Caco-2 (cell line): ENCODE results near the gene XPO4. TPM values are rescaled to one million over a fixed set of nuclear protein-coding genes. Genes with fewer than 3 reads are reported as not detected.
"Not testable (repeated sequence)": the region's sequence is repeated elsewhere in the genome, so short reads cannot be mapped to it uniquely, and the experiment has no call there.

Experiments used
- BruUV-seq: library from RNA; stranded (reverse); fragments of 400-500 nt; replicated peaks from 2 replicates; lab custom pipeline; 2021; lab: Mats Ljungman, UMichigan
- CTCF ChIA-PET: fragments of 300-600 bp; sonication (Branson Sonifier 250); formaldehyde crosslinking; loops from one replicate; lab custom pipeline; 2022; ENCODE audit warnings: antibody characterized with exemption; lab: Charles Lee
- POLR2A ChIA-PET: fragments of 300-600 bp; sonication (Branson Sonifier 250); formaldehyde crosslinking; loops from one replicate; lab custom pipeline; 2022; ENCODE audit warnings: antibody characterized with exemption; lab: Charles Lee
- DNase-seq, 2 experiments: peaks; one replicate each; pipeline versions ENCODE4 v3.0.0 to v3.0.0-alpha.2; 2020 to 2022
- H3K27me3 ChIP-seq: replicated peaks from 2 replicates; pipeline ENCODE4 v1.6.0; 2011; ENCODE audit warnings: low read length; ENCODE audit not compliant: control insufficient read depth, insufficient read depth
- H3K36me3 ChIP-seq: 2 replicates; pipeline ENCODE4 v1.5.1; 2011; ENCODE audit warnings: low read length; ENCODE audit not compliant: control insufficient read depth, insufficient read depth
- H3K4me1 ChIP-seq: fragments of 250-450 bp; sonication (Bioruptor Pico); 2 replicates; pipeline ENCODE4 v1.5.1; 2020; ENCODE audit warnings: mild to moderate bottlenecking
- H3K4me3 ChIP-seq: 2 replicates; pipeline ENCODE4 v1.5.1; 2011; ENCODE audit warnings: low read depth, mild to moderate bottlenecking, control low read depth, low read length
- H3K9me3 ChIP-seq: fragments of 250-450 bp; sonication (Bioruptor Pico); 2 replicates; pipeline ENCODE4 v1.5.1; 2020; ENCODE audit warnings: mild to moderate bottlenecking, moderate library complexity
- H3K27ac Mint-ChIP-seq: one replicate; pipeline ENCODE4 v1.8.0; 2022; ENCODE audit warnings: mixed read lengths; ENCODE audit not compliant: unreplicated experiment
- H3K27me3 Mint-ChIP-seq: one replicate; pipeline ENCODE4 v1.8.0; 2022; ENCODE audit warnings: mixed read lengths; ENCODE audit not compliant: insufficient read depth, unreplicated experiment
- H3K36me3 Mint-ChIP-seq: one replicate; pipeline ENCODE4 v1.8.0; 2022; ENCODE audit warnings: mild to moderate bottlenecking, mixed read lengths; ENCODE audit not compliant: insufficient read depth, unreplicated experiment
- H3K4me1 Mint-ChIP-seq: one replicate; pipeline ENCODE4 v1.8.0; 2022; ENCODE audit warnings: low read depth, mixed read lengths; ENCODE audit not compliant: unreplicated experiment
- H3K4me3 Mint-ChIP-seq: one replicate; pipeline ENCODE4 v1.8.0; 2022; ENCODE audit warnings: mild to moderate bottlenecking, moderate library complexity, mixed read lengths; ENCODE audit not compliant: unreplicated experiment
- H3K9me3 Mint-ChIP-seq: one replicate; pipeline ENCODE4 v1.8.0; 2022; ENCODE audit warnings: mixed read lengths; ENCODE audit not compliant: unreplicated experiment
- CTCF ChIP-seq, 2 experiments: fragments of 200-600 bp in 1 of 2; IDR thresholded peaks; 1 replicate in 1 of 2; 2 replicates in 1 of 2; pipeline versions ENCODE4 v1.5.1 to v1.8.0; 2011 to 2022; ENCODE audit warnings: antibody characterized with exemption in 1 of 2, control low read depth in 1 of 2, inconsistent platforms in 1 of 2, low read depth in 1 of 2, low read length in 1 of 2, mild to moderate bottlenecking in 1 of 2, moderate library complexity in 1 of 2; ENCODE audit not compliant: insufficient read depth in 1 of 2, severe bottlenecking in 1 of 2, unreplicated experiment in 1 of 2
- intact Hi-C: fragments of 100-400 bp; cut with micrococcal nuclease; formaldehyde crosslinking; loops from one replicate; pipeline ENCODE4 v1.10.0; 2022; ENCODE audit not compliant: unreplicated experiment
- total RNA-seq: library from RNA; stranded (reverse); gene quantifications from 2 replicates; pipeline ENCODE4 v1.2.3, GENCODE V29; 2022

The XPO4 gene
- total RNA-seq, 1 experiment from 2014 or later, result 33.3 TPM

- no peaks in the 10 kb centered on the region for H3K9me3 Mint-ChIP-seq
- Histone ChIP-seq H3K36me3 (no peaks in the 10 kb centered on the region), H3K4me3 (no peak overlapping the region), H3K27me3 (no peaks in the 10 kb centered on the region), H3K9me3 (no peaks in the 10 kb centered on the region; the same call in 1 of the 2 replicates), H3K4me1 (peaks cover 36% of the 10 kb centered on the region)
- H3K4me3 Mint-ChIP-seq, result peak overlapping the region; percentile 73
- ChIA-PET POLR2A (interaction anchor here (0.5 to 1.7 kb wide), 6 partner anchors 13 to 237 kb away, joined by 3 to 13 read pairs (median 4); partner anchors contain the start of genes LATS2, MRPL57, SKA3 and XPO4), CTCF (interaction anchor here (0.7 to 1.1 kb wide), 2 partner anchors 16 to 226 kb away, joined by 3 to 7 read pairs; no protein-coding TSS in a partner anchor)
- peaks cover 16% of the 10 kb centered on the region for H3K36me3 Mint-ChIP-seq
- H3K27ac Mint-ChIP-seq, result peak overlapping the region; percentile 97
- no peaks in the 10 kb centered on the region for H3K27me3 Mint-ChIP-seq
- BruUV-seq, result TSS peak; percentile 88
- DNase-seq, result peak; percentile 75 to 78
- TF ChIP-seq CTCF (IDR thresholded peaks at IDR 0.05; ENCODE audit: insufficient read depth in 1 of 2, low read depth in 1 of 2, low read length in 1 of 2, severe bottlenecking in 1 of 2, unreplicated experiment in 1 of 2), result no peak
- H3K4me1 Mint-ChIP-seq, result peaks cover 40% of the 10 kb centered on the region
- intact Hi-C loops, result loop anchor here (10.0 kb wide), 1 partner anchor 55 kb away; no protein-coding TSS in a partner anchor
Measured at GRCh38 chr13:20939662-20940061, 37.1 kb upstream of the XPO4 start.

DNA sequence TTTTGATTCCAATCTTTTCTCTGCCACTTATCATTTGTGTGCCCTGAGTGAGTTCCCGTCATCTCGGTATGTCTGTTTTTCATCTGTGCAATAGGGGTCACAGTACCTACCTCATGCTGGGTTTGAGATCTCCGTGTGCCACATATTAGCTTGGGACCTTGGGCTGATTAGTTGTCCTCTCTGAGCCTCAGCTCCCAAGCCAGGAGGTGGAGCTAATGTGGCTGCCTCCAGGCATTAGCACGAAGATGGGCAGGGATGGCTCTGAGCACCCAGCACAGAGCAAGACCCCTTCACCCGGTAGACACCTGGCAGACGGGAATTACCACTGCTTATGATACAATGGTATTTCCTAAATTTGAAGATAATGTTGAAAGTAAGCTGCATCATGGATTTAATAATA is 35.8 kb upstream of the XPO4 start:
- Mint-ChIP-seq H3K27me3 (no peaks in the 10 kb centered on the region), H3K4me3 (peak overlapping the region; percentile 44), H3K36me3 (peaks cover 16% of the 10 kb centered on the region), H3K4me1 (peaks cover 31% of the 10 kb centered on the region), H3K27ac (peak overlapping the region; percentile 97), H3K9me3 (no peaks in the 10 kb centered on the region)
- CTCF ChIA-PET, result no interaction called here
- BruUV-seq, result no TSS peak
- intact Hi-C loops, result no loop called here
- no peak for TF ChIP-seq CTCF (IDR thresholded peaks at IDR 0.05; ENCODE audit: insufficient read depth in 1 of 2, low read depth in 1 of 2, low read length in 1 of 2, severe bottlenecking in 1 of 2, unreplicated experiment in 1 of 2)
- H3K36me3 ChIP-seq, result no peaks in the 10 kb centered on the region
- no peak overlapping the region for H3K4me3 ChIP-seq
- peaks cover 32% of the 10 kb centered on the region for H3K4me1 ChIP-seq
- H3K9me3 ChIP-seq, result no peaks in the 10 kb centered on the region; the same call in 1 of the 2 replicates
- DNase-seq, result no peak
- H3K27me3 ChIP-seq, result no peaks in the 10 kb centered on the region
- POLR2A ChIA-PET, result interaction anchor here (0.5 kb wide), 1 partner anchor 31 kb away, joined by 9 read pairs; no protein-coding TSS in a partner anchor

GRCh38 chr13:20927596-20928257 is 25.2 kb upstream of the XPO4 start:
- H3K9me3 ChIP-seq, result no peaks in the 10 kb centered on the region
- no peak for TF ChIP-seq CTCF (IDR thresholded peaks at IDR 0.05; ENCODE audit: insufficient read depth in 1 of 2, low read depth in 1 of 2, low read length in 1 of 2, severe bottlenecking in 1 of 2, unreplicated experiment in 1 of 2)
- no peak overlapping the region for H3K4me3 Mint-ChIP-seq
- H3K36me3 ChIP-seq, result no peaks in the 10 kb centered on the region
- intact Hi-C loops, result no loop called here
- no peaks in the 10 kb centered on the region for H3K9me3 Mint-ChIP-seq
- H3K27me3 Mint-ChIP-seq, result no peaks in the 10 kb centered on the region
- POLR2A ChIA-PET, result interaction anchor here (0.5 kb wide), 1 partner anchor 361 kb away, joined by 3 read pairs; the partner anchor contains the start of gene IFT88
- H3K4me1 Mint-ChIP-seq, result peaks cover 9% of the 10 kb centered on the region
- H3K4me1 ChIP-seq, result no peaks in the 10 kb centered on the region
- H3K36me3 Mint-ChIP-seq, result no peaks in the 10 kb centered on the region
- H3K4me3 ChIP-seq, result no peak overlapping the region
- no peak overlapping the region for H3K27ac Mint-ChIP-seq
- DNase-seq, result no peak
- H3K27me3 ChIP-seq, result no peaks in the 10 kb centered on the region
- CTCF ChIA-PET, result no interaction called here
- no TSS peak for BruUV-seq

GRCh38 chr13:20925395-20925790 is 22.8 kb upstream of the XPO4 start:
- not testable (repeated sequence) for H3K27ac Mint-ChIP-seq, H3K36me3 Mint-ChIP-seq, H3K27me3 Mint-ChIP-seq, H3K4me1 ChIP-seq, H3K4me3 ChIP-seq, H3K27me3 ChIP-seq, H3K9me3 ChIP-seq, H3K9me3 Mint-ChIP-seq, H3K4me3 Mint-ChIP-seq, H3K4me1 Mint-ChIP-seq, H3K36me3 ChIP-seq, BruUV-seq
- ChIA-PET CTCF (interaction anchor here (0.5 to 1.5 kb wide), 13 partner anchors 17 to 740 kb away, joined by 3 to 15 read pairs (median 4); partner anchors contain the start of genes EEF1AKMT1, IL17D, MICU2 and XPO4), POLR2A (interaction anchor here (0.5 to 0.7 kb wide), 3 partner anchors 11 to 143 kb away, joined by 3 read pairs; no protein-coding TSS in a partner anchor)
- intact Hi-C loops, result loop anchor here (2.0 kb wide), 1 partner anchor 97 kb away; no protein-coding TSS in a partner anchor
- DNase-seq, result peak in 1 of 2 experiments; percentile 13
